Measurements from ENCODE around the gene NR3C2.

DNA sequence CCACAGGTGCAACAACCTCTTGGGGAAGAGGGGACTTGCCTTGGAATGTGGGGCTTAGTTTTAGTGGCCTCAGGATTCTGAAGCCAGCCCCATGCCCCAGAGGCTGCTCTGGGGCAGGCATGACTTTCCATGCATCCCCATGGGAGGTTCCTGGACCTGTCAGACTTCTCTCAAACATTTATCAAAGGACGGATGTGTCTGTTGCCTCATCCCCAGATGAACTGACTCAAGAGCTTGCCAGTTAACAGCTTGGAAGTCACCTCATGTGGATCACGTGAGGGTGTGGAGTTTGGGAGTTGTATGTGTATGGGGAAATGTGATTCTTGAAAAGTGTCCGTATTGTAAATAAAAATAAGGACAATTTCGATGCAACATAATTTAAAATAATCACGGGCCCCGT, 368.9 kb downstream of the NR3C2 start:
- TF ChIP-seq CTCF (IDR thresholded peaks at IDR 0.05): no peak
- TF ChIP-seq POLR2A (IDR thresholded peaks at IDR 0.05): no peak

Data from stomach (tissue), 4 donors.